ENCODE measurements around the gene FNDC3A. TPM values are rescaled to one million over a fixed set of nuclear protein-coding genes. Genes with fewer than 3 reads are reported as not detected.

The FNDC3A gene, protein sequence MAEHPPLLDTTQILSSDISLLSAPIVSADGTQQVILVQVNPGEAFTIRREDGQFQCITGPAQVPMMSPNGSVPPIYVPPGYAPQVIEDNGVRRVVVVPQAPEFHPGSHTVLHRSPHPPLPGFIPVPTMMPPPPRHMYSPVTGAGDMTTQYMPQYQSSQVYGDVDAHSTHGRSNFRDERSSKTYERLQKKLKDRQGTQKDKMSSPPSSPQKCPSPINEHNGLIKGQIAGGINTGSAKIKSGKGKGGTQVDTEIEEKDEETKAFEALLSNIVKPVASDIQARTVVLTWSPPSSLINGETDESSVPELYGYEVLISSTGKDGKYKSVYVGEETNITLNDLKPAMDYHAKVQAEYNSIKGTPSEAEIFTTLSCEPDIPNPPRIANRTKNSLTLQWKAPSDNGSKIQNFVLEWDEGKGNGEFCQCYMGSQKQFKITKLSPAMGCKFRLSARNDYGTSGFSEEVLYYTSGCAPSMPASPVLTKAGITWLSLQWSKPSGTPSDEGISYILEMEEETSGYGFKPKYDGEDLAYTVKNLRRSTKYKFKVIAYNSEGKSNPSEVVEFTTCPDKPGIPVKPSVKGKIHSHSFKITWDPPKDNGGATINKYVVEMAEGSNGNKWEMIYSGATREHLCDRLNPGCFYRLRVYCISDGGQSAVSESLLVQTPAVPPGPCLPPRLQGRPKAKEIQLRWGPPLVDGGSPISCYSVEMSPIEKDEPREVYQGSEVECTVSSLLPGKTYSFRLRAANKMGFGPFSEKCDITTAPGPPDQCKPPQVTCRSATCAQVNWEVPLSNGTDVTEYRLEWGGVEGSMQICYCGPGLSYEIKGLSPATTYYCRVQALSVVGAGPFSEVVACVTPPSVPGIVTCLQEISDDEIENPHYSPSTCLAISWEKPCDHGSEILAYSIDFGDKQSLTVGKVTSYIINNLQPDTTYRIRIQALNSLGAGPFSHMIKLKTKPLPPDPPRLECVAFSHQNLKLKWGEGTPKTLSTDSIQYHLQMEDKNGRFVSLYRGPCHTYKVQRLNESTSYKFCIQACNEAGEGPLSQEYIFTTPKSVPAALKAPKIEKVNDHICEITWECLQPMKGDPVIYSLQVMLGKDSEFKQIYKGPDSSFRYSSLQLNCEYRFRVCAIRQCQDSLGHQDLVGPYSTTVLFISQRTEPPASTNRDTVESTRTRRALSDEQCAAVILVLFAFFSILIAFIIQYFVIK
- total RNA-seq (2014; rRNA removed; shearing (Covaris generic)) = 44.6 and 52.4 TPM in 2 replicates

DNA sequence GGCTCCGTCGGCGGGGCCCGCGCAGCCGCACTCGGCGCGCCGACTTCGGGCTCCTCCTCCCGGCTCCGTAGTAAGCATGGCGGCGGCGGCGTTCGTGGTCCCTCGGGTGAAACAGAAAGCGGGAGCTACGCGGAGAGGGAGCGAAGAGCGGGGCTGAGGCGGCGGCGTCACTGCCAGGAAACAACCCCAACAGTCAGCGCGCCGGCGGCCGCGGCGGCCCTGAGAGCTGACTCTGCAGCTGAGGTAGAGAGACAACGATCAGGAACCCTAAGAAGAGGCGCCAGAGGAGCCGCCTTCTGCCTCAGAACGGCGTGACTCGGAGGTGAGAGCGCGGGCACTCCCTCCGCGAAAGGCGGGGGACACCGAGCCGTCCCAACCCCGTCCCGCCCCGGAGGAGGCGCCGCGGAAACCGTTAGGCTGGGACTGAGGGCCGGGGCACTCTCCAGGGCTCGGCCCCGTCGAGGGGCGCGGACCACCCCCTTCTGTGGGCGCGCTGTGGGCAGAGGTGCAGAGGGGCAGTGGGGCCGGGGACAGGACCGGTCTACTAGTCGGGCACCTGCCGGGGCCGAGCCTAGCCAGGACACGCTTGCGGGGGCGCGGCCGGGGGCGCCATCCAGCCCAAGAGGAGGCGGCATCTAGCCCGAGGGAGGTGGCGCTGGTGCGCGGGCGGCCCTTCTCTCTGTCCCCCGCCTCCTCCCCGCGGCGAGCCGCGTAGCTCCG is at the start of gene FNDC3A:
TSS of gene FNDC3A (plus strand) at position 57 of the 720 bp plus-strand sequence. CDS start 30,279 bp downstream, outside the sequence.
- no peaks in the 10 kb centered on the region for H3K27me3 ChIP-seq
- peak; percentile 81 to 82 for DNase-seq
- H3K27ac ChIP-seq = peak within 1 kb of the TSS; percentile 92
- peaks cover 14% of the 10 kb centered on the region for H3K9me3 ChIP-seq (replicated peaks)
- H3K36me3 ChIP-seq = 0 out of 2 replicates have a peak, but pooled peaks cover 3% of the 10 kb centered on the region
- H3K4me1 ChIP-seq = 0 out of 2 replicates have a peak, but pooled peaks cover 3% of the 10 kb centered on the region
- H3K4me3 ChIP-seq = peak within 1 kb of the TSS; percentile 98

DNA sequence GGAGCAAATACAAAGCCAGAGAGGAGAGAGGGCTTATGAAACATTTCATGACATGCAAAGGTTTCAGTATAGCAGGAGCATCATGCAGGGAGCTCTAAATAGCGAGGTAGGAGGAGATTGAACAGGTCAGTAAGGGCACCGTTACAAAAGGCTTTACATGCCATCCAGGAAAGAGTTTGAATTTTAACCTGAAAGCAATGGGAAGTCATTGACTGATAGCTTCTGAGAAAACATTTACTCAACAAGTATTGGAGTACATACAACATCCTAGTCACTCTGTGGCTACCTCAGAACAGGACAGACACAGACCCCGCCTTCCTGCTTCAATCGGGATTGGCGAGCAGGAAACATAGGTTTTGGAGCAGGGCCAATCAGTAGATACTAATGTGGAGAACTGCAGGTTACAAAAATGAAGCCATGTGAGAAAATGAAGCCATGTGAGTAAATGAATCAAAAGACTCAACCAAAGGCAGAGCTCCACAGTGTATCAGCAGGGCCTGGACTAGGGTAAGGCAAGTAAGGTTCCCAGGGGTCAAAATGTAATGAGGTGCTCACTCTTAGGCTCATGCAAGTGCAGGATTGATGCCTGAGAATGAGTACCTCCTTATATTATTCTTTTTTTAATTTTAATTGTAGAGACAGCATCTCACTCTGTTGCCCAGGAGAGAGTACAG is 46.8 kb upstream of the FNDC3A start:
- no peak for DNase-seq
- Histone ChIP-seq H3K36me3 (no peaks in the 10 kb centered on the region), H3K4me3 (no peak overlapping the region), H3K27ac (no peak overlapping the region), H3K4me1 (no peaks in the 10 kb centered on the region), H3K9me3 (replicated peaks) (no peaks in the 10 kb centered on the region), H3K27me3 (no peaks in the 10 kb centered on the region)

DNA sequence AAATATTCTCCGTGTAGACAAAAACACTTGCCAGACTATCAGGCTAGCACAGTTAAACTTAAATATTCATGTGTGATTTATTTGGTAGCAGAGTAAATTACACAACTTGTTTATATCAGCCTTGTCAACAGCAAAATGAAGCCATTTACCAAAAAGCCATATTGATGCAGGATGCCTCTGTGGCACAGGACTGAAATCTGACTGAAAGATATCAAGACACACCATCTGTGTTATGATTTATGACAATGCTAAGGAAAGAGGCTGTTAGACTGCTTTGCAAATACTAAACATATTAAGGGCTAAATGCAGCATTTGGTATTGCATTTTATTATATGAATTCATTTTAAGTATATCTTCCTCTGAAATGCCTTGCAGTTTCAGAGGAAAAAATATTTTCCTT is 44.8 kb upstream of the FNDC3A start:
- DNase-seq = no peak
- Histone ChIP-seq H3K27me3 (no peaks in the 10 kb centered on the region), H3K9me3 (replicated peaks) (no peaks in the 10 kb centered on the region), H3K27ac (no peak overlapping the region), H3K36me3 (no peaks in the 10 kb centered on the region), H3K4me1 (no peaks in the 10 kb centered on the region), H3K4me3 (no peak overlapping the region)

DNA sequence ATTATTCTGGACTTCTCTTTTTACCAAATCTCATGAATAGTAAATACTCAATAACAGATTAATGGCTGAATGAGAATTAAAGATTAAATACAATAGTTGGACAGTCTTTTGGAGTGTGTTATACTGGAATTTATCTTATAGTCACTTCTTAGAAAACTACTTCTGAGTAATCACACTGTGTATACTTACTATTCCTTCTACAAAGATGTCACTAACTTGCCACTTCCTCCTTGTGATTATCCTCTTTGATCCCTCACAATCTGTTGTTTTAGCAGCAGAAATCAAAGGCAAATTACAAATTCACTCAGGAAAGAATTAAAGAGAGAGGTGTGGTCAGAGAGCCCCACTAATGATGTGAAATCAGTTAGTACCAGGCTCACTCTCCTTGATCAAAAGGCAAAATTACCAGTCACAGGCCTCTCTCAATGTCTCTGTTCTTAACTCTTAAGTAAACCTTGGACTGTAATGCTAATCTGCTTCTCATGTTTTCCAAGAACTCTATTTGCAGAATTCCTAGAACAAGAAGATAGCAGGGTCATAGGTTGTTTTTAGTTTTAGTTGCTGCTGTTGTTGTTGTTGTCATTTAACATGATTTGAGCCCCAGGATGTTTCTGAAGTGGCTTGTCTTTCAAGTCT is 37.3 kb upstream of the FNDC3A start:
- Histone ChIP-seq H3K27ac (no peak overlapping the region), H3K4me1 (no peaks in the 10 kb centered on the region), H3K4me3 (no peak overlapping the region), H3K9me3 (replicated peaks) (no peaks in the 10 kb centered on the region), H3K36me3 (no peaks in the 10 kb centered on the region), H3K27me3 (no peaks in the 10 kb centered on the region)
- DNase-seq = no peak

DNA sequence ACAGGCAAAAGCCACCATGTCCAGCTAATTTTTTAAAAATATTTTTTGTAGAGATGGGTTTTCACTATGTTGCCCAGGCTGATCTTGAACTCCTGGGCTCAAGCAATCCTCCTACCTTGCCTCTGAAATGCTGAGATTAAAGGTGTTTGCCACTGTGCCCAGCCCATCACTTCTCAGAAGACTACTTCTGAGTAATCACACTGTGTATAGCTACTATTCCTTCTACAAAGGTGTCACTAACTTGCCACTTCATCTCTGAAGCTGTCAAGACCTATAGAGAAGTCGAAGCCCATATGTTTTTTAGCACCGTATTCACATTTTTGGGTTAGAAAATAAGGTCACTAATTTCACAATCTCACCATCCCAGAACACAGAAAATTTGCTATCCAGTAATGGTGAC is 36.0 kb upstream of the FNDC3A start:
- Histone ChIP-seq H3K27ac (no peak overlapping the region), H3K27me3 (no peaks in the 10 kb centered on the region), H3K36me3 (no peaks in the 10 kb centered on the region), H3K4me3 (no peak overlapping the region), H3K4me1 (peaks cover 6% of the 10 kb centered on the region), H3K9me3 (replicated peaks) (no peaks in the 10 kb centered on the region)
- DNase-seq = no peak

DNA sequence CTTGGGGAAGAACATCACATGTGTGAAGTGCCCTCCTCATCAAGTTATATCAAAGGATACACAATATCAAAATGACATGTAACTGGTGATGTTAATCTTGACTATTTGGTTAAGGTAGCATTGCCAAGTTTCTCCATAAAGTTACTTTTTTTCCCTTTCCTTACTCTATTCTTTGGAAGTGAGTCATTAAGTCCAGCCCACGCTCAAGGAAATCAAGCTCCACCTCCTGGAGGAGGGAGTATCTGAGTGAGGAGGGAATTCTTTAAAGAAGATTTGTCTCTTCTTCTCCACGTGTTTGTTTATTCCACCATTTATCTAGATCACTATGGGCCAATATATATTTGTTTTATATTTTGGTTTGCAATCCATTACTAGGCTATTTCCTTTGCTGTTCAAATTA is 33.6 kb upstream of the FNDC3A start:
- H3K36me3 ChIP-seq = no peaks in the 10 kb centered on the region
- H3K27ac ChIP-seq = no peak overlapping the region
- H3K4me3 ChIP-seq = no peak overlapping the region
- DNase-seq = no peak
- peaks cover 29% of the 10 kb centered on the region for H3K4me1 ChIP-seq
- no peaks in the 10 kb centered on the region for H3K27me3 ChIP-seq
- H3K9me3 ChIP-seq (replicated peaks) = no peaks in the 10 kb centered on the region

DNA sequence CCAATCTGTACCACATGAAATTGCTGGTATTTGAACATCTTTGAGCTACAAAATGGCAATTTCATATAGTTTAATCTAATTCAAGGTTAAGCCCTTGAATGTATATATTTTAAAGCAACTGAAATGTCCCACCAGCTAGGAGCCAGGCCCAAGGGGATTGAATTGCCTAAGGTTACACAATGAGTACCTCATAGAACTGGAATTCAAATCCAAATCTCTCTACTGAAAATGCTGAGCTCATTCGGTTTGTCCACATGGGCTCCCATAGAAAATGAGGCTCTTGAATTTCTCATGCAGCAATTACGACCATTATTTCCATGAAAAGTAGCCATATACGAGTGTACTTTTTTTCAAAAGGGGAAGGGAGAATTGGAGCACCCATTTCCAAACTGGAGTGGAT is 31.5 kb upstream of the FNDC3A start:
- no peaks in the 10 kb centered on the region for H3K27me3 ChIP-seq
- H3K9me3 ChIP-seq (replicated peaks) = no peaks in the 10 kb centered on the region
- H3K27ac ChIP-seq = no peak overlapping the region
- no peaks in the 10 kb centered on the region for H3K36me3 ChIP-seq
- DNase-seq = peak in 1 of 2 experiments; percentile 33
- H3K4me3 ChIP-seq = no peak overlapping the region
- H3K4me1 ChIP-seq = peaks cover 30% of the 10 kb centered on the region

DNA sequence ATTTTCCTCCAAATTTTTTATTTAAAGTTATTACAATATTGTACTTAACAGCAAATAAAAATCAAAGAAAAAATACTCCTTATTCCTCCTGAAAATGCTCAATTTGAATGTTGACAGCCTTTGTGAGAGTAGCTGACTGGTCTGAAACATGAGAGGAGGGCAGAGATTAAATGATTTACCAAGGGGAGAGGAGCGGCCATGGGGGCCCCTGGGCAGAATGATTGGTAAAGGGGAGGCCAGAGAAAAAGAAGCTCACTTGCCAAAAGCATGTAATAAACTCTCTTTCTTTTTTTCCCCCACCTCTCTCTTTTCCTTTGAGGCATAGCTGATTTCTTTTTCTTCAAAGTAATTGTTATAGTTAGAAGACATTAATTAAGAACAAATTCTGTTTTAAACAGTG is 30.1 kb upstream of the FNDC3A start:
- H3K4me3 ChIP-seq = peak overlapping the region; percentile 36
- no peaks in the 10 kb centered on the region for H3K27me3 ChIP-seq
- no peaks in the 10 kb centered on the region for H3K36me3 ChIP-seq
- H3K27ac ChIP-seq = peak overlapping the region; percentile 87
- DNase-seq = peak; percentile 64 to 84
- H3K9me3 ChIP-seq (replicated peaks) = no peaks in the 10 kb centered on the region
- H3K4me1 ChIP-seq = peaks cover 30% of the 10 kb centered on the region

DNA sequence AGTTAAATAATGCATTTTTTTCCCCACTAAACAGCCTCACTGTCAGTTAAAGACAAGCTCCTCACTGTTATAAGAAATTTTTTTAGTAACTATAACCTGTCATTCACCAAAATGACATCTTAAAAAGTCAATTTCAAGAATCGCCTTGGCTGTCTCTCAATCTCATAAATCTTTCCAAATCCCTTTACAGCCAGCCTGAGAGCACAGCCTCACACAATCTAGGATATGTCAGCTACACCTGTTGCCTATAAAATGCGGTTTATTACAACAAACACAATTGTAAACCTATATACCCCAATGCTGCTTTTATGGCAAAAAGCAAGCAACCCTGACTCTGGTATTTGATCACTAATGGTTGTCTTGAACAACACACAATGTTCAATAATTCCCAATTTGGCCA is 29.5 kb upstream of the FNDC3A start:
- peak; percentile 56 to 87 for DNase-seq
- no peaks in the 10 kb centered on the region for H3K36me3 ChIP-seq
- no peaks in the 10 kb centered on the region for H3K9me3 ChIP-seq (replicated peaks)
- peaks cover 30% of the 10 kb centered on the region for H3K4me1 ChIP-seq
- H3K27ac ChIP-seq = peak overlapping the region; percentile 87
- H3K4me3 ChIP-seq = peak overlapping the region; percentile 36
- H3K27me3 ChIP-seq = no peaks in the 10 kb centered on the region

DNA sequence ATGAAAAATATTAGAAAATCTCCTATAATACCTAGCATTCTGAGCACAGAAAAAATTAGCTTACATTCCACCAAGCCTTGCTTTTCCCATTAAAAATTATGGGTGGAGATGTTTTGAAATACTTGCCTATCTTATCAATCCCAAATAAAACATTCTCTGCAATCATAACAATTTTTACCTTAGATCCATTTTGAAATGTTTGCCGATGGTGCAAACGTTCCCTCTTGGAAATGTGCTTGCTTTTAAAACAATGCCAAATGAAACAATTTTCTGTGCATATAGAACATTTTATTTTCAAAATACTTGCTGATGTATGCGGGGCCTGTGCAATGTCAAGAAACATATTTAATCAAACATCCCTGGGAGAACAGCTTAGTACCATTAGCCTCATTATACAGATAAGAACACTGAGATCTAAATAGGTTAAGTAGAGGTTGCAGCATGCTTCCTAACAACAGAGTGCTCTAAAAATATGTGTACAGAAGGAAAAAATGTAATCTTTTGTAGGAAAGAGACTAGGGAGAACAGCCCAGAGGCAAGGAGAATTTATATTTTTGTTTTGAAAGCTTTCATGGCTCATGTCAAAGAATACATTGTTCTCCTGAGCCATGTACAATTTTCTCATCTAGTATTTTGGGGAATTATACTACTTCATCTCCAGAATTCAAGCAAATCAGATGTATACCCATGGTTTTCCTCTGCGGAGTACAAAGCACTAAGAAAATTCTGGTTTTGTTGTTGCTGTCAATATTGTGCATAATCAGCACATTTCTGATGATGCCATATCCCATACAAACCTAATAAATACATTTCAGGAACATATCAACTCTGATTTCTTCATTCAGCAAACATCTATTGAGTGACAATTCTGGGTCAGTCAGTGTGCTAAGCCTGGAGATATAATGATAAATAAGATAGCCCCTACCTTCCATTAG is 25.9 kb upstream of the FNDC3A start:
- Histone ChIP-seq H3K27me3 (no peaks in the 10 kb centered on the region), H3K4me3 (no peak overlapping the region), H3K27ac (no peak overlapping the region)

DNA sequence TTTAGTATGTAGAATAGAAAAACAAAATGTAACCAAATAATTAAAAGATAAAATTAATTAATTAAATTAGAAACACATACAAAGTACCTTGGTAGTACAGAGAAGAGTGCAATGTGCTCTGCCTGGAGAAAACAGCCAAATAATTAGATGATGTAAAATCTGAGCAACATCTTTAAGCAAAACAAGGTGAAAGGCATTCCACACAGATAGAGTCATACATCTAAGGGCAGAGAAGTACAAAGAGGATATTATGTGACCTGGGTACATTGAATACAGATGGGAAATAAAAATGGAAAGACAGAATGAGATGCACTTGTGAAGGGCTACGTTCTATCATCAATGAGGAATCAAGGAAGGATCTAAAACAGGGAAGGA is 25.2 kb upstream of the FNDC3A start:
- Histone ChIP-seq H3K9me3 (replicated peaks) (no peaks in the 10 kb centered on the region), H3K27me3 (no peaks in the 10 kb centered on the region), H3K27ac (no peak overlapping the region), H3K4me3 (no peak overlapping the region), H3K4me1 (peaks cover 28% of the 10 kb centered on the region), H3K36me3 (no peaks in the 10 kb centered on the region)
- DNase-seq = no peak

More for the DNA sequence above, 25.9 kb upstream of the FNDC3A start:
- no peaks in the 10 kb centered on the region for H3K9me3 ChIP-seq (replicated peaks)
- H3K4me1 ChIP-seq = peaks cover 35% of the 10 kb centered on the region
- H3K36me3 ChIP-seq = no peaks in the 10 kb centered on the region
- no peak for DNase-seq

DNA sequence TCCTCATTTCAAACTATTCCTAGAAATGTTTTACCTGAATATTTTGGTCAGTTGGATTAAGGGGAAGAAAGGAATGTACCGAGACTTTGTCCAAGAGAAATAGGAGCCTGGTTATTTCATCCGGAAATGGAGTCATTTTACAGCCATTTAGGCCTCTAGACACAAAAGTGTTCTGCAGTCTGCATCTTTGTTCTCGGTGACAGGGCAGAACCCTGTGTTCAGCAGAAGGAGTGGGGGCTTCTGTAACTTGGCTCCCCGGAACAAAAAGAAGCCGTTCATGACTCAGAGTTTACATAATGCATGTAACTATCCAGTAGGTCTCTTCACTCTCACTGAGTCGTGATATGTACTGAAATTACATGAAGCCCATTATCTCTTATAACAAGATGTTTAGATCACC is 21.6 kb upstream of the FNDC3A start:
- H3K9me3 ChIP-seq (replicated peaks) = no peaks in the 10 kb centered on the region
- DNase-seq = peak; percentile 54 to 77
- H3K27me3 ChIP-seq = no peaks in the 10 kb centered on the region
- no peaks in the 10 kb centered on the region for H3K36me3 ChIP-seq
- no peak overlapping the region for H3K4me3 ChIP-seq
- peak overlapping the region; percentile 26 for H3K27ac ChIP-seq
- H3K4me1 ChIP-seq = peaks cover 12% of the 10 kb centered on the region
